Measurements from ENCODE around the gene LRRC10B.

Gene LRRC10B

GRCh38 chr11:61487342-61488025 is 21.1 kb upstream of the LRRC10B start:
- DNase-seq, result no peak

GRCh38 chr11:61488651-61489291 is 19.8 kb upstream of the LRRC10B start:
- no peak for DNase-seq

- DNase-seq, result no peak
Measured at GRCh38 chr11:61489833-61490721, 18.5 kb upstream of the LRRC10B start.

GRCh38 chr11:61491736-61492395 is 16.7 kb upstream of the LRRC10B start:
- no peak for DNase-seq

GRCh38 chr11:61494381-61494961 is 14.1 kb upstream of the LRRC10B start:
- no peak for DNase-seq

GRCh38 chr11:61495801-61496601 is 12.5 kb upstream of the LRRC10B start:
- no peak for DNase-seq

GRCh38 chr11:61496602-61497400 is 11.7 kb upstream of the LRRC10B start:
- no peak for DNase-seq

- DNase-seq, result no peak
Measured at GRCh38 chr11:61497473-61497872, 11.1 kb upstream of the LRRC10B start.

GRCh38 chr11:61497876-61498275 is 10.7 kb upstream of the LRRC10B start:
- no peak for DNase-seq

GRCh38 chr11:61498767-61499341 is 9.7 kb upstream of the LRRC10B start:
- no peak for DNase-seq

GRCh38 chr11:61499816-61500491 is 8.6 kb upstream of the LRRC10B start:
- DNase-seq, result no peak

GRCh38 chr11:61502522-61502921 is 6.0 kb upstream of the LRRC10B start:
- DNase-seq, result no peak

- DNase-seq, result no peak
Measured at GRCh38 chr11:61503135-61503770, 5.3 kb upstream of the LRRC10B start.

- DNase-seq, result no peak
Measured at GRCh38 chr11:61505106-61505505, 3.4 kb upstream of the LRRC10B start.

GRCh38 chr11:61505640-61506155 is 2.9 kb upstream of the LRRC10B start:
- no peak for DNase-seq

- no peak for DNase-seq
Measured at GRCh38 chr11:61507012-61507768, 1.4 kb upstream of the LRRC10B start.

GRCh38 chr11:61509043-61510029 is 787 bp downstream of the LRRC10B start:
- DNase-seq, result peak; percentile 34
